ENCODE results near the gene KLRC4. TPM values are rescaled to one million over a fixed set of nuclear protein-coding genes. Genes with fewer than 3 reads are reported as not detected.
A peak's percentile ranks its signal among the peaks of the same experiment; 100 is the strongest.

KLRC4 gene
- total and polyA plus RNA-seq, 2 of the 8 experiments (the other 6 are each of a cell fraction or from before 2014, with no cell fraction given), result not detected

- no peak for TF ChIP-seq MAX (IDR thresholded peaks at IDR 0.05)
- no peak for TF ChIP-seq SP4 (IDR thresholded peaks at IDR 0.05; ENCODE audit: low read length)
- TF ChIP-seq CHD1 (IDR thresholded peaks at IDR 0.05; ENCODE audit: low read depth, low read length), result no peak
- no peak for TF ChIP-seq EZH2 (IDR thresholded peaks at IDR 0.05; ENCODE audit: low read depth, low read length, severe bottlenecking)
- no peak for TF ChIP-seq GTF2F1 (IDR thresholded peaks at IDR 0.05; ENCODE audit: borderline replicate concordance, low read depth, low read length)
- TF ChIP-seq FOSL1 (IDR thresholded peaks at IDR 0.05; ENCODE audit: insufficient read depth, low read depth, low read length), result no peak
- TF ChIP-seq SRF (IDR thresholded peaks at IDR 0.05; ENCODE audit: low read depth, low read length), result no peak
- TF ChIP-seq SIN3A (conservative IDR thresholded peaks at IDR 0.05 in 1 of 2, IDR thresholded peaks at IDR 0.05 in 1 of 2; ENCODE audit: low read depth in 1 of 2, low read length in 2 of 2), result no peak
- no peaks in the 10 kb centered on the region for H3K79me2 ChIP-seq (ENCODE audit: control insufficient read depth in 1 of 2, insufficient read depth in 2 of 2, low read length in 2 of 2)
- FAIRE-seq (no peak), DNase-seq (ENCODE audit: low read depth in 1 of 2, low spot score in 2 of 2) (no peak)
- 57% methylated on average over 4 of the region's 4 CpGs; no CpG with 5 or more reads in 1 of the 2 experiments for WGBS, 2 experiments (ENCODE audit: extremely low coverage in 1 of 2, insufficient coverage in 1 of 2, insufficient read length in 1 of 2, insufficient replicate concordance in 2 of 2, low coverage in 1 of 2, low lambda C conversion rate in 2 of 2, missing lambda C conversion rate in 1 of 2)
- H3K27ac ChIP-seq (ENCODE audit: low read depth, low read length), result 0 out of 2 replicates have a peak overlapping the region, but pooled peaks have one; percentile 32
- H3K56ac ChIP-seq (replicated peaks; ENCODE audit: insufficient read length, low read depth, low read length), result no peak overlapping the region
- peak overlapping the region; percentile 82; the same call in 1 of the 2 replicates for H2BK5ac ChIP-seq (ENCODE audit: low read depth, low read length)
- H3K4me3 ChIP-seq (ENCODE audit: extremely low read depth in 1 of 4, insufficient read depth in 2 of 4, low read depth in 3 of 4, low read length in 4 of 4), result no peak overlapping the region; a peak in 1 of 8 replicates
- H3K9ac ChIP-seq (replicated peaks in 1 of 4; ENCODE audit: extremely low read depth in 1 of 4, low read depth in 3 of 4, low read length in 3 of 4), result no peak overlapping the region
- no peak overlapping the region for H3K23ac ChIP-seq (ENCODE audit: insufficient read length)
- H3K27me3 ChIP-seq (replicated peaks in 1 of 4; ENCODE audit: control insufficient read depth in 3 of 4, extremely low read depth in 1 of 4, insufficient read depth in 3 of 4, low read length in 3 of 4), result no peaks in the 10 kb centered on the region
- H3K9me3 ChIP-seq (ENCODE audit: insufficient read depth in 2 of 2, low read depth in 1 of 2, low read length in 1 of 2), result no peaks in the 10 kb centered on the region; a peak in 1 of 4 replicates
- H2AK5ac ChIP-seq (ENCODE audit: low read depth, low read length), result no peak overlapping the region
- no peaks in the 10 kb centered on the region for H3K79me1 ChIP-seq (ENCODE audit: low read depth, low read length)
- H4K8ac ChIP-seq (ENCODE audit: extremely low read depth, insufficient read depth, low read length), result no peak overlapping the region
- H3K14ac ChIP-seq (ENCODE audit: insufficient read length), result no peak overlapping the region
- ChIA-PET CTCF (ENCODE audit: partially characterized antibody) (no interaction called here), POLR2A (ENCODE audit: partially characterized antibody) (interaction anchor here (1.3 to 1.6 kb wide), 2 partner anchors 9 to 50 kb away, joined by 3 read pairs; no protein-coding TSS in a partner anchor)
- no peak overlapping the region for H4K91ac ChIP-seq (replicated peaks; ENCODE audit: insufficient read length, low read length)
- no peaks in the 10 kb centered on the region for H3K36me3 ChIP-seq (ENCODE audit: control insufficient read depth in 2 of 4, insufficient read depth in 4 of 4, low read length in 3 of 4)
- H4K20me1 ChIP-seq (replicated peaks in 1 of 2; ENCODE audit: control insufficient read depth in 1 of 2, insufficient read depth in 2 of 2, low read length in 2 of 2), result no peaks in the 10 kb centered on the region
- no peak overlapping the region for H2BK120ac ChIP-seq (replicated peaks; ENCODE audit: low read depth, low read length)
- no peak overlapping the region for H2BK15ac ChIP-seq (ENCODE audit: low read length)
- H3K4me2 ChIP-seq (ENCODE audit: insufficient read depth in 1 of 2, low read depth in 2 of 2, low read length in 2 of 2), result peak overlapping the region in 1 of 2 experiments; percentile 15; a peak in 2 of 4 replicates
- 0 out of 2 replicates have a peak overlapping the region, but pooled peaks have one; percentile 68 for H3K18ac ChIP-seq (ENCODE audit: extremely low read depth, low read length)
- H2AFZ ChIP-seq (ENCODE audit: low read length), result no peak overlapping the region
- H4K5ac ChIP-seq (ENCODE audit: insufficient read length, low read depth, low read length), result no peak overlapping the region
- H2BK20ac ChIP-seq (ENCODE audit: low read length), result no peak overlapping the region
- peaks cover 5% of the 10 kb centered on the region for H3K23me2 ChIP-seq (ENCODE audit: low read depth, low read length)
- peaks cover 14 to 33% (median 19%) of the 10 kb centered on the region in 4 experiments; a peak in 6 of 7 replicates for H3K4me1 ChIP-seq (replicated peaks in 1 of 4; ENCODE audit: control insufficient read depth in 3 of 4, insufficient read depth in 4 of 4, low read length in 3 of 4)
- H2BK12ac ChIP-seq (ENCODE audit: low read depth, low read length), result no peak overlapping the region; the same call in 1 of the 2 replicates
- H3K4ac ChIP-seq (replicated peaks; ENCODE audit: insufficient read length, low read depth, low read length), result no peak overlapping the region
These were observed 47.9 kb downstream of the KLRC4 start for GRCh38 chr12:10361622-10362021.

Measured in H1 (cell line).